Measurements from ENCODE around the gene KCTD4.
"Not testable (repeated sequence)": the region's sequence is repeated elsewhere in the genome, so short reads cannot be mapped to it uniquely, and the experiment has no call there.

The KCTD4 gene

GRCh38 chr13:45215392-45216077, 14.7 kb upstream of the KCTD4 start:
- DNase-seq = peak; percentile 1

GRCh38 chr13:45209229-45209628, 8.4 kb upstream of the KCTD4 start:
- no peak for DNase-seq

GRCh38 chr13:45208132-45208531, 7.3 kb upstream of the KCTD4 start:
- no peak for DNase-seq

- peak; percentile 54 for DNase-seq
Measured at GRCh38 chr13:45207319-45207718, 6.5 kb upstream of the KCTD4 start.

- DNase-seq = peak; percentile 30
Measured at GRCh38 chr13:45206340-45206739, 5.5 kb upstream of the KCTD4 start.

GRCh38 chr13:45205124-45205523, 4.3 kb upstream of the KCTD4 start:
- no peak for DNase-seq

- DNase-seq = no peak
Measured at GRCh38 chr13:45199711-45200110, 1.1 kb downstream of the KCTD4 start.

GRCh38 chr13:45198924-45199323, 1.9 kb downstream of the KCTD4 start:
- no peak for DNase-seq

- no peak for DNase-seq
Measured at GRCh38 chr13:45198041-45198440, 2.8 kb downstream of the KCTD4 start.

DNA sequence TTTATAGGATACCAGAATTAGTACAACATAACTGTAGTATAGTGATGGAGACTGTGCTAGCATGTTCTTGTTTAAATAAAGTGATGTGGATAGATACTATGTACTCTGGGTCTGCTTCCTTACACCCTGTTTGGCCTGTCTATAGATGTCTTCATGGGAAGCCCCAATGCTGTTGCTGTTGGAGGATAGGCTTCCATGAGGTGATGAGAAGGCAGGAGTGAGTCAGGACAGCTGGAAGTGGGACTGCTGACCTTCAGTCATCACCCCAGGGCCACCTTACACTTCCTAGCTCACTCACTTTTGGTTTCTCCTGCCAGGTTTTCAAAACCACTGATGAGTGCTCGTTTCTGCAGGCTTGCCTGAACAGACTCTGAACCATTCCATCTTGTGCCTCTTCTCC, 4.2 kb downstream of the KCTD4 start:
- no peak for DNase-seq

GRCh38 chr13:45196096-45196495, 4.7 kb downstream of the KCTD4 start:
- DNase-seq = no peak

DNA sequence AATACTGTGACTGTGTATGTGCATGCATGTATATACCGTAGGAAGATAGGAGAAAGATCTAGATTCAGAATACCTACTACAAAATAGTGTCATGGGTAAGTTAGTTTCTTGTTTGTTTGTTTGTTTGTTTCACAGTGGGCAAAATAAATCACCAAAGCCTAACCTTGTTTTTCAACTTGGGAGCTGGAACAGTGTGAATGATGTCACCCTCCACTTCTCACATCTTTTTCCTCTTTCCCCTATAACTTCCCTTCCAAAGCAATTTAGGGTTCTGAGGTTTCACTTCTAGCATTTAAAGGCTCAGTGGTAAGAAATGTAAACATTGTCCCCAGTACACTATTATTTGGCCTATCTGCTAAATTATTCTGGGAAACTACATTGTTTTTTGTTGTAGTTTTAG, 5.4 kb downstream of the KCTD4 start:
- no peak for DNase-seq

DNA sequence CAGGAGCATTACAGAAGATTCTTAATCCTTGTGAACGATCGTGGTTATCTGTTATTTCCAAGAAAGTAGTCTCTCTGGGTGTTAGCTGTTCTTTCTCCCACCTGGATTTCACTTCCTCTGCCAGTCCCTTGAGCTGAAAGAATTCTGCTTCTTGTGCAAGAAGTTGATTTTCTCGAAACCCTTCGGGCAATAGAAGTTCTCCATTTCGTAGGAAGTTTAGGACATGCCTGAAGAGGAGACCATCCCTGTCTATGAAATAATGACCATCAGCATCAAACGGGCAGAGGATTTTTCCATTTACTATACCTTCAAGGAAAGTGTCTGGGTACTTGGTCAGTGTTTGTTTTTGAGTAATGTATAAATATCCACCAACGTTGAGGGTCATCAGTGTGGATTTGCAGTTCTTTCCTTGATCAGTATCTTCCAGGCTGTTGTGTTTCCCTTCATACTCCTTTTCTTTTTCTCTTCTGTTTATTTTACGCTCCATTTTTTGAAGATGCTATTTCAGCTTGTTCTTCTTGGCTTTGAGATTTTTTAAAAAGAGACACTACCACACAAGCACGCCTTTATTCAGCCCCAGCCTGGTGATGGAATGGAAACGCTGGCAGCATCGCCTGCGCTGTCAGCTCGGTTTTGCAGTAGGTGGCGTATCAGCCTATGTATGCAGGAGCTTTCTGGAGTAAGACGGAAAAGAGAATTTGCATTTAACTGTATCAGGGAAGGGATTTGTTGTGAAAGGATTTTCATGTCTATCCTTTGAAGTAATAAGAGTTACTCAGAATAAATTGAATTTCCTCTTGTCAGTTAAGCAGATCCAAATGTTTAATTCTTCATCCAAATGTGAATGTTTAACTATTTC, 6.5 kb downstream of the KCTD4 start:
- no peak for DNase-seq

DNA sequence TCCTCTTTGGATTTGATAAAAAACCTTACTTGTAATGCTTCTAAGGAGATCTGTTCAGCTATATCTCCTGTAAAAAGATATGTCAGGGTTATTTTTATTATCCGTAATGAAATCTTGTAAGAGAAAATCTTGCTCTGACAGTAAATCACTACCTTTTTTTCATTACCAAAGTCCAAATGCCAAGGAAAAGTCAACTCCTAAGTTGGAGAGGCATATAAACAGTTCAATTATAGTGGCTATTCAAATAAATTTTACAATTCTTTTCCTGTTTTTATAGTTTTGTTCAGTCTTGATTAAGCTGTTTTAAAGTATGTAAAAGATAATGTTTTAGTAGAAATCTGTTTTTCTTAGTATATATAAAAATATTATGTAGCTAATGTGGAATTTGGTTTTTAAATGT, 9.0 kb downstream of the KCTD4 start:
- no peak for DNase-seq

- not testable (repeated sequence) for DNase-seq
Measured at GRCh38 chr13:45189511-45189910, 11.3 kb downstream of the KCTD4 start.

- DNase-seq = not testable (repeated sequence)
Measured at GRCh38 chr13:45189077-45189476, 11.8 kb downstream of the KCTD4 start.

DNA sequence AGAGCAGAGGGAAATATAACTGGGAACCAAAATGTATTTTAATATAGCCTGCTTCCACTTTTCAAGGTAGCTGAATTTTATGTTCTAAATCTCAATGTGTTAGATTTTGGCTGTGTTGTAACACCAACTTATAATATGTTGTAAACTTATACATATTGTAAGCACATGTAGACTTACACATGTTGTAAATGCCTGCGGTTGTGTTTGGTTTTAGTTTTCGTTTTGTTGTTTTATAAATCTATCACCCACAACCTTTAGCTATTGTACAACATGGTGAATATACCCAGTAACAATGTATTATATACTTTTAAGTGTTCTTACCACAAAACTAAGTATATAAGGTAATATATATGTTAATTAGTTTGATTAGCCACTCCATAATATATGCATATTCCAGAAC, 15.6 kb downstream of the KCTD4 start:
- no peak for DNase-seq

DNA sequence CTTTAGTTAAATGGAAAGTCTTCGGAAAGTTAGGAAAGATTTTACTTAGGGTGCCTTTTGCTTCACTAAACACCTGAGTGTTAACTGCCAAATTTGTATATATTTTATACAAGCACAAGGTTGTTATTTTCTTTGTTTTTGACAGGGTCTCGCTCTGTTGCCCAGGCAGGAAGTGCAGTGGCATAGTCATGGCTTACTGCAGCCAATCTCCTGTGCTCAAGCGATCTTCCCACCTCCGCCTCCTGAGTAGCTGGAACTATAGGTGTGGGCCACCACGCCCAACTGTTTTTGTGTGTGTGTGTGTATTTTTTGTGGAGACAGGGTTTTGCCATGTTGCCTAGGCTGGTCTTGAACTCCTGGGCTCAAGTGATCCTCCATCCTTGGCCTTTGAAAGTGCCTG, 16.2 kb downstream of the KCTD4 start:
- DNase-seq = no peak

- DNase-seq = no peak
Measured at GRCh38 chr13:45180713-45181601, 19.9 kb downstream of the KCTD4 start.

DNA sequence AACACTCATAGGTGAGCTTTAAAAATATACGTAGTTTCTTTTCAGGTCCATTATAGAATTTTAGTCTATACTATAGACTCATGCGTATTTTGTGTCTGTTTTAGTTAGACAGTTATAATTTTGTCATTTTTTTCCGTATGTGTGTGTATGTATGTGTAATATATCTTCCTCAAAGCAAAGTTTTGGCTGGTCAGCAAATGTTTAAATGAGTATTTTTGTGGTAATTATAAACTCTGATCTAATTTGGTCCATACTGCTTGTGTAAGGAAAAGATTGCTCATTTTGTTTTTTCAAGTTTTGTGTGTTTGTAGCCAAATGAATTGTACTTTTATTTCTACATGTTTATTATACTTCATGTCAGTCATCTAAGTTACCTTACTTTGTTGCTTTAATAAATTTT, 20.5 kb downstream of the KCTD4 start:
- DNase-seq = no peak

- DNase-seq = peak; percentile 45
Measured at GRCh38 chr13:45179428-45179827, 21.4 kb downstream of the KCTD4 start.

- DNase-seq = no peak
Measured at GRCh38 chr13:45178349-45179162, 22.3 kb downstream of the KCTD4 start.
